ENCODE data around the gene RRM1. TPM values are rescaled to one million over a fixed set of nuclear protein-coding genes. Genes with fewer than 3 reads are reported as not detected.

RRM1 gene
- total and polyA plus RNA-seq, 2 of the 13 experiments (the other 11 are each of a cell fraction or from before 2014, with no cell fraction given), result 17.3 to 108 TPM

- TF ChIP-seq MLX (CRISPR knock-in tag; IDR thresholded peaks at IDR 0.05) (peak; percentile 67), SMC3 (IDR thresholded peaks at IDR 0.05; ENCODE audit: low read length) (no peak), ZNF251 (CRISPR knock-in tag; IDR thresholded peaks at IDR 0.05) (no peak), MAF1 (CRISPR knock-in tag; IDR thresholded peaks at IDR 0.05; ENCODE audit: borderline replicate concordance) (no peak), ZNF414 (CRISPR knock-in tag; IDR thresholded peaks at IDR 0.05) (0 out of 2 replicates have a peak, but pooled peaks have one; percentile 54), RFXANK (CRISPR knock-in tag; IDR thresholded peaks at IDR 0.05) (no peak), ZNF260 (CRISPR knock-in tag; IDR thresholded peaks at IDR 0.05; ENCODE audit: borderline replicate concordance, low read depth) (no peak), CHD2 (IDR thresholded peaks at IDR 0.05; ENCODE audit: low read depth, low read length) (no peak), ZNF280D (CRISPR knock-in tag; IDR thresholded peaks at IDR 0.05) (no peak), DZIP1 (CRISPR knock-in tag; IDR thresholded peaks at IDR 0.05) (no peak), MTF1 (CRISPR knock-in tag; IDR thresholded peaks at IDR 0.05) (no peak), ZNF567 (CRISPR knock-in tag; IDR thresholded peaks at IDR 0.05; ENCODE audit: borderline replicate concordance) (peak; percentile 86; the same call in 1 of the 2 replicates), HMGA1 (CRISPR knock-in tag; conservative IDR thresholded peaks at IDR 0.05) (no peak), JUN (CRISPR knock-in tag; IDR thresholded peaks at IDR 0.05) (0 out of 2 replicates have a peak, but pooled peaks have one; percentile 63), NFKB2 (CRISPR knock-in tag; IDR thresholded peaks at IDR 0.05; ENCODE audit: borderline replicate concordance) (peak; percentile 69; the same call in 1 of the 2 replicates), ZBTB2 (CRISPR knock-in tag; IDR thresholded peaks at IDR 0.05; ENCODE audit: low read depth) (no peak), CERS6 (CRISPR knock-in tag; IDR thresholded peaks at IDR 0.05) (no peak), PRPF4 (IDR thresholded peaks at IDR 0.05; ENCODE audit: low read depth, low read length, poor library complexity, severe bottlenecking) (no peak)
Observed at GRCh38 chr11:4094348-4095291, at the start of gene RRM1 (continued).

All from HepG2 (cell line).